GM12878 (cell line): ENCODE data around the gene PHC2. TPM values are rescaled to one million over a fixed set of nuclear protein-coding genes. Genes with fewer than 3 reads are reported as not detected.

Experiments
- ATAC-seq: fragments of 200-7000 bp; cut with Tn5 transposase; 3 replicates; pipeline ENCODE4 v1.9.1; 2020; ENCODE audit warnings: mild to moderate bottlenecking, moderate library complexity
- BruUV-seq: library from RNA; stranded (reverse); fragments of 400-500 nt; replicated peaks from 2 replicates; lab custom pipeline; 2021; lab: Mats Ljungman, UMichigan
- CTCF ChIA-PET: fragments of 300-600 bp; sonication (Branson Sonifier 250); formaldehyde crosslinking; extraction: SDS; loops from one replicate; lab custom pipeline; 2021; ENCODE audit warnings: inconsistent platforms; lab: Yijun Ruan, JAX
- POLR2A ChIA-PET: fragments of 350-600 bp; formaldehyde crosslinking; extraction: SDS; loops from one replicate; lab custom pipeline; 2021; ENCODE audit warnings: inconsistent platforms; lab: Charles Lee
- RAD21 ChIA-PET: fragments of 300-600 bp; sonication (Branson Sonifier 250); formaldehyde crosslinking; loops from one replicate; lab custom pipeline; 2023; ENCODE audit warnings: antibody characterized with exemption; ENCODE audit not compliant: unreplicated experiment; lab: Charles Lee
- SMC1A ChIA-PET: fragments of 300-600 bp; sonication (Branson Sonifier 250); formaldehyde crosslinking; loops from one replicate; lab custom pipeline; 2023; ENCODE audit not compliant: unreplicated experiment, uncharacterized antibody; lab: Charles Lee
- DNase-seq: peaks from one replicate; pipeline ENCODE4 v3.0.0-alpha.2; 2011; ENCODE audit warnings: low read depth, low spot score
- FAIRE-seq: peaks from 3 replicates; lab custom pipeline; 2011; peaks lifted over from hg19 to GRCh38; lab: Jason Lieb, UNC
- H2AFZ ChIP-seq: 2 replicates; pipeline ENCODE4 v1.6.0; 2011; ENCODE audit warnings: low read depth, low read length, control low read depth; ENCODE audit not compliant: control insufficient read depth
- H3K27ac ChIP-seq: 2 replicates; pipeline ENCODE4 v1.5.1; 2011; ENCODE audit warnings: control low read depth; ENCODE audit not compliant: control insufficient read depth, insufficient read depth
- H3K27me3 ChIP-seq, 2 experiments: replicated peaks in 1 of 2; 2 replicates each; pipeline versions ENCODE4 v1.6.0 to v1.6.1; 2011; ENCODE audit warnings: low read length in 1 of 2; ENCODE audit not compliant: control insufficient read depth in 2 of 2, insufficient read depth in 2 of 2
- H3K36me3 ChIP-seq, 2 experiments: 2 replicates each; pipeline ENCODE4 v1.5.1; 2011; ENCODE audit warnings: low read length in 1 of 2; ENCODE audit not compliant: control insufficient read depth in 2 of 2, insufficient read depth in 2 of 2
- H3K4me1 ChIP-seq: 2 replicates; pipeline ENCODE4 v1.6.1; 2011; ENCODE audit warnings: mild to moderate bottlenecking, low read length, moderate library complexity, mixed read lengths; ENCODE audit not compliant: control insufficient read depth, insufficient read depth
- H3K4me2 ChIP-seq: 2 replicates; pipeline ENCODE4 v1.6.0; 2011; ENCODE audit warnings: control low read depth; ENCODE audit not compliant: control insufficient read depth, insufficient read depth
- H3K4me3 ChIP-seq: fragments of 200-600 bp; sonication (generic); 2 replicates; pipeline ENCODE4 v1.5.1; 2016
- H3K79me2 ChIP-seq: 2 replicates; pipeline ENCODE4 v1.6.0; 2011; ENCODE audit warnings: low read length; ENCODE audit not compliant: control insufficient read depth, insufficient read depth
- H3K9ac ChIP-seq: 2 replicates; pipeline ENCODE4 v1.8.0; 2011; ENCODE audit warnings: low read length, control low read depth, mixed read lengths; ENCODE audit not compliant: control insufficient read depth, insufficient read depth
- H3K9me3 ChIP-seq: replicated peaks from 3 replicates; pipeline ENCODE4 v1.5.1; 2011; ENCODE audit warnings: mild to moderate bottlenecking, low read length; ENCODE audit not compliant: control insufficient read depth, insufficient read depth
- H4K20me1 ChIP-seq: 2 replicates; pipeline ENCODE4 v1.6.0; 2011; ENCODE audit not compliant: control insufficient read depth, insufficient read depth
- BACH1 ChIP-seq: fragments of 450-650 bp; IDR thresholded peaks from 2 replicates; pipeline ENCODE4 v1.6.1; 2017; ENCODE audit warnings: mild to moderate bottlenecking, borderline replicate concordance
- BHLHE40 ChIP-seq, 2 experiments: fragments of 450-650 bp in 1 of 2; IDR thresholded peaks; 2 replicates each; pipeline ENCODE4 v1.6.1; 2011 to 2017; ENCODE audit warnings: low read depth in 2 of 2, borderline replicate concordance in 1 of 2, improper control_type of control experiment in 1 of 2, low read length in 1 of 2, mild to moderate bottlenecking in 1 of 2
- CEBPB ChIP-seq, 2 experiments: fragments of 150-350 bp in 1 of 2; IDR thresholded peaks; 2 replicates each; pipeline ENCODE4 v1.6.1; 2012 to 2014; ENCODE audit warnings: low read depth in 2 of 2, low read length in 2 of 2, borderline replicate concordance in 1 of 2, inconsistent platforms in 1 of 2
- CHD1 ChIP-seq: IDR thresholded peaks from 2 replicates; pipeline ENCODE4 v1.6.1; 2012; ENCODE audit warnings: low read depth, low read length, improper control_type of control experiment
- DPF2 ChIP-seq: fragments of 450-650 bp; IDR thresholded peaks from 2 replicates; pipeline ENCODE4 v1.6.1; 2017; ENCODE audit warnings: mild to moderate bottlenecking
- FOXK2 ChIP-seq: fragments of 450-650 bp; IDR thresholded peaks from 2 replicates; pipeline ENCODE4 v1.6.1; 2017; ENCODE audit warnings: mild to moderate bottlenecking, moderate library complexity
- GABPA ChIP-seq: IDR thresholded peaks from 2 replicates; pipeline ENCODE4 v1.6.1; 2014; ENCODE audit warnings: antibody characterized with exemption, low read depth, mild to moderate bottlenecking, inconsistent platforms
- HDAC2 ChIP-seq: fragments of 200-600 bp; sonication (generic); IDR thresholded peaks from 2 replicates; pipeline ENCODE4 v1.6.1; 2017
- JUNB ChIP-seq: IDR thresholded peaks from 2 replicates; pipeline ENCODE4 v1.6.1; 2016; ENCODE audit warnings: antibody characterized with exemption, mild to moderate bottlenecking
- MEF2B ChIP-seq: fragments of 450-650 bp; IDR thresholded peaks from 2 replicates; pipeline ENCODE4 v1.6.1; 2018; ENCODE audit warnings: mild to moderate bottlenecking, moderate library complexity; ENCODE audit not compliant: partially characterized antibody, poor library complexity, severe bottlenecking
- NR2C2 ChIP-seq: IDR thresholded peaks from 2 replicates; pipeline ENCODE4 v1.6.1; 2011; ENCODE audit warnings: borderline replicate concordance, low read depth; ENCODE audit not compliant: control insufficient read depth, insufficient read length
- NRF1 ChIP-seq: conservative IDR thresholded peaks from 2 replicates; pipeline ENCODE4 v1.6.1; 2011; ENCODE audit warnings: mild to moderate bottlenecking, low read depth, low read length, improper control_type of control experiment
- SMAD1 ChIP-seq: fragments of 450-650 bp; IDR thresholded peaks from 2 replicates; pipeline ENCODE4 v1.6.1; 2018; ENCODE audit warnings: mild to moderate bottlenecking, low read depth; ENCODE audit not compliant: partially characterized antibody
- TBL1XR1 ChIP-seq: IDR thresholded peaks from 2 replicates; pipeline ENCODE4 v1.6.1; 2012; ENCODE audit warnings: low read depth, low read length, improper control_type of control experiment
- YY1 ChIP-seq: IDR thresholded peaks from 2 replicates; pipeline ENCODE4 v1.6.1; 2011; ENCODE audit warnings: low read depth, mild to moderate bottlenecking, low read length
- ZNF274 ChIP-seq: IDR thresholded peaks from one replicate; pipeline ENCODE4 v1.8.0; 2011; ENCODE audit not compliant: insufficient read length, insufficient read depth
- ZNF384 ChIP-seq: IDR thresholded peaks from 2 replicates; pipeline ENCODE4 v1.6.1; 2012; ENCODE audit warnings: low read depth, mild to moderate bottlenecking, low read length, improper control_type of control experiment, borderline replicate concordance
- WGBS: methylation state at CpG from one replicate; pipeline ENCODE4 v1.1.6; 2016; ENCODE audit warnings: low lambda C conversion rate; ENCODE audit not compliant: insufficient replicate concordance, insufficient coverage; ENCODE audit errors: missing lambda C conversion rate; 5-methylcytosine and 5-hydroxymethylcytosine counted together
- in situ Hi-C: fragments of 300-500 bp; cut with MboI; formaldehyde crosslinking; loops from 9 replicates; pipeline ENCODE4 v1.14.3; 2018; ENCODE audit warnings: mixed read lengths
- intact Hi-C: fragments of 100-400 bp; cut with micrococcal nuclease; formaldehyde crosslinking; loops from one replicate; pipeline ENCODE4 v1.14.2; 2022; ENCODE audit not compliant: unreplicated experiment
- polyA plus RNA-seq, 11 experiments: library from polyadenylated mRNA; depleted of rRNA in 4 of 11; unstranded in 6 of 11; stranded (reverse) in 5 of 11; fragments of >200 nt; fragmentation: Nextera tagmentation in 4 of 11; fragmentation: Illumina TruSeq in 1 of 11; extraction: Ambion mirVana in 4 of 11; extraction: Trizol in 1 of 11; gene quantifications; 1 replicate in 1 of 11; 2 replicates in 10 of 11; pipeline versions ENCODE4 v1.2.1 to v1.2.3, GENCODE V29; 2011 to 2016; ENCODE audit warnings: inconsistent platforms in 2 of 11, missing spikeins in 2 of 11, low read depth in 1 of 11
- total RNA-seq, 4 experiments: library from RNA; depleted of rRNA in 3 of 4; stranded (reverse); fragments of >200 nt in 3 of 4; fragmentation: Illumina TruSeq in 1 of 4; extraction: Trizol in 1 of 4; gene quantifications; 2 replicates each; pipeline versions ENCODE4 v1.2.1 to v1.2.3, GENCODE V29; 2013 to 2021
- TF ChIP-seq, protein P1 (sequence below): fragments of 450-650 bp; IDR thresholded peaks from 2 replicates; pipeline ENCODE4 v1.6.1; 2017; ENCODE audit warnings: borderline replicate concordance
- TF ChIP-seq, protein P2 (sequence below): fragments of 450-650 bp; IDR thresholded peaks from 2 replicates; pipeline ENCODE4 v1.6.1; 2017; ENCODE audit warnings: low read depth, mild to moderate bottlenecking, moderate library complexity
- TF ChIP-seq, protein P3 (sequence below): IDR thresholded peaks from 2 replicates; pipeline ENCODE4 v1.6.1; 2011; ENCODE audit warnings: mild to moderate bottlenecking, low read depth, low read length, moderate library complexity; ENCODE audit not compliant: insufficient replicate concordance

PHC2 gene
- total and polyA plus RNA-seq, 10 of the 15 experiments (the other 5 are each of a cell fraction or from before 2014, with no cell fraction given): 2.0 to 35.9 (median 16.4) TPM

- TF ChIP-seq, protein P1, sequence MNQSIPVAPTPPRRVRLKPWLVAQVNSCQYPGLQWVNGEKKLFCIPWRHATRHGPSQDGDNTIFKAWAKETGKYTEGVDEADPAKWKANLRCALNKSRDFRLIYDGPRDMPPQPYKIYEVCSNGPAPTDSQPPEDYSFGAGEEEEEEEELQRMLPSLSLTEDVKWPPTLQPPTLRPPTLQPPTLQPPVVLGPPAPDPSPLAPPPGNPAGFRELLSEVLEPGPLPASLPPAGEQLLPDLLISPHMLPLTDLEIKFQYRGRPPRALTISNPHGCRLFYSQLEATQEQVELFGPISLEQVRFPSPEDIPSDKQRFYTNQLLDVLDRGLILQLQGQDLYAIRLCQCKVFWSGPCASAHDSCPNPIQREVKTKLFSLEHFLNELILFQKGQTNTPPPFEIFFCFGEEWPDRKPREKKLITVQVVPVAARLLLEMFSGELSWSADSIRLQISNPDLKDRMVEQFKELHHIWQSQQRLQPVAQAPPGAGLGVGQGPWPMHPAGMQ: no peak
- no peak for TF ChIP-seq HDAC2
- TF ChIP-seq NR2C2: no peak
- TF ChIP-seq JUNB: no peak
- no peak for TF ChIP-seq ZNF274
- TF ChIP-seq DPF2: no peak
- no peak for TF ChIP-seq YY1
- no peak for TF ChIP-seq BACH1
- no peak for TF ChIP-seq BHLHE40 (IDR thresholded peaks at IDR 0.05; ENCODE audit: borderline replicate concordance in 1 of 2, low read depth in 2 of 2, low read length in 1 of 2)
These were observed 55.6 kb downstream of the PHC2 start (continued) for GRCh38 chr1:33375316-33375715.

DNA sequence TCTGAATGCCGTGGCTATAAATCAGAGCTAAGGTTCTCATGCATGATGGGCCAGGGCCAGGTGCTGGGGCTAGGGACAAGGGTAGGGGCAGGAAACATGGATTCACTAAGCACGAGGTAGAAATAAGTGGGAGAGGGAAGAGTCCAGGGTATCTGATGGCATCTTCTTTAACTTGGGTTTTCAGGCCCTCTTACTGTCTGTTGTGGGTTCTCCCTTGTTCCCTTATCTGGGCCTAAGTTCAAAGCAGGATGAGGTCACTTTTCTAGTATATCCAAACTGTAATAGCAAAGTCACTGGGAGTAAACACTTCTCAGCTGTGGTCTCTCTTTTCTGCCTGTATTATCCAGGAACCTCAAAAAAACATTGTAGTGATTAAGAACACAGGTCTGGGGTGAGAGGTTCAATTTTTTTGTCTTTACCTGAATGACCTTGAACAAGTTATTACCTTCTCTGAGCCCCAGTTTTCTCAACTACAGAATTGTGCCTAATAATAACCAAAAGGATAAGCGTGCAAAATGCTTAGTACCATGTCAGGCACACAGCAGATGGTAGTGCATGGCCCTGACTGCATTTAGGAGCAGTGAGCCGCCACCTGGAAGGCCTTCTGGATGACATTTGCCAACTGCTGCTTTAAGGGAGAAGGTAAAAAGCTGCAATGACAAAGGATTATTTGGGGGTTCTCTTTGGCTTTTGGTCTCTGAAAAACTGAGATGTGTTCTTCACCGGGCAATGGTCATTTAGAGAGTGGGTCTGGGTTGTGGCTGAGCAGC is 56.4 kb downstream of the PHC2 start:
- TF ChIP-seq NRF1: no peak
- TF ChIP-seq MEF2B: no peak
- TF ChIP-seq, protein P2, sequence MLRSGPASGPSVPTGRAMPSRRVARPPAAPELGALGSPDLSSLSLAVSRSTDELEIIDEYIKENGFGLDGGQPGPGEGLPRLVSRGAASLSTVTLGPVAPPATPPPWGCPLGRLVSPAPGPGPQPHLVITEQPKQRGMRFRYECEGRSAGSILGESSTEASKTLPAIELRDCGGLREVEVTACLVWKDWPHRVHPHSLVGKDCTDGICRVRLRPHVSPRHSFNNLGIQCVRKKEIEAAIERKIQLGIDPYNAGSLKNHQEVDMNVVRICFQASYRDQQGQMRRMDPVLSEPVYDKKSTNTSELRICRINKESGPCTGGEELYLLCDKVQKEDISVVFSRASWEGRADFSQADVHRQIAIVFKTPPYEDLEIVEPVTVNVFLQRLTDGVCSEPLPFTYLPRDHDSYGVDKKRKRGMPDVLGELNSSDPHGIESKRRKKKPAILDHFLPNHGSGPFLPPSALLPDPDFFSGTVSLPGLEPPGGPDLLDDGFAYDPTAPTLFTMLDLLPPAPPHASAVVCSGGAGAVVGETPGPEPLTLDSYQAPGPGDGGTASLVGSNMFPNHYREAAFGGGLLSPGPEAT: no peak
- no peak for TF ChIP-seq CEBPB (IDR thresholded peaks at IDR 0.05; ENCODE audit: borderline replicate concordance in 1 of 2, low read depth in 2 of 2, low read length in 2 of 2)
- TF ChIP-seq, protein P3, sequence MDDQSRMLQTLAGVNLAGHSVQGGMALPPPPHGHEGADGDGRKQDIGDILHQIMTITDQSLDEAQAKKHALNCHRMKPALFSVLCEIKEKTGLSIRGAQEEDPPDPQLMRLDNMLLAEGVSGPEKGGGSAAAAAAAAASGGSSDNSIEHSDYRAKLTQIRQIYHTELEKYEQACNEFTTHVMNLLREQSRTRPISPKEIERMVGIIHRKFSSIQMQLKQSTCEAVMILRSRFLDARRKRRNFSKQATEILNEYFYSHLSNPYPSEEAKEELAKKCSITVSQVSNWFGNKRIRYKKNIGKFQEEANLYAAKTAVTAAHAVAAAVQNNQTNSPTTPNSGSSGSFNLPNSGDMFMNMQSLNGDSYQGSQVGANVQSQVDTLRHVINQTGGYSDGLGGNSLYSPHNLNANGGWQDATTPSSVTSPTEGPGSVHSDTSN: no peak
- no peak for TF ChIP-seq FOXK2
- TF ChIP-seq SMAD1: no peak
- no peak for TF ChIP-seq TBL1XR1
- TF ChIP-seq GABPA: no peak
- TF ChIP-seq ZNF384: no peak
- no peak for TF ChIP-seq CHD1
- TF ChIP-seq, all 136 proteins: peak for 0
- in situ Hi-C loops: no loop called here

More for the DNA sequence above, 56.4 kb downstream of the PHC2 start:
- Histone ChIP-seq H3K9ac (no peak overlapping the region), H2AFZ (no peak overlapping the region), H3K4me2 (no peak overlapping the region), H3K9me3 (no peaks in the 10 kb centered on the region), H3K27me3 (peaks cover 0 to under 1% of the 10 kb centered on the region in 2 experiments; a peak in 1 of 4 replicates), H3K4me3 (no peak overlapping the region), H3K4me1 (no peaks in the 10 kb centered on the region), H3K27ac (no peak overlapping the region), H4K20me1 (no peaks in the 10 kb centered on the region), H3K79me2 (no peaks in the 10 kb centered on the region), H3K36me3 (no peaks in the 10 kb centered on the region)
- CTCF ChIA-PET: interaction anchor here (0.9 to 1.6 kb wide), 4 partner anchors 9 to 96 kb away, joined by 3 to 4 read pairs (median 3); no protein-coding TSS in a partner anchor
- SMC1A ChIA-PET: no interaction called here
- WGBS: 11% methylated on average over 5 of the region's 5 CpGs
- RAD21 ChIA-PET: no interaction called here
- FAIRE-seq: no peak
- ATAC-seq: no peak
- BruUV-seq: no TSS peak
- no peak for DNase-seq
- intact Hi-C loops: loop anchor here (5.0 kb wide), 1 partner anchor 238 kb away; no protein-coding TSS in a partner anchor
- POLR2A ChIA-PET: no interaction called here
